Measurements from ENCODE around the gene CFAP92.

DNA sequence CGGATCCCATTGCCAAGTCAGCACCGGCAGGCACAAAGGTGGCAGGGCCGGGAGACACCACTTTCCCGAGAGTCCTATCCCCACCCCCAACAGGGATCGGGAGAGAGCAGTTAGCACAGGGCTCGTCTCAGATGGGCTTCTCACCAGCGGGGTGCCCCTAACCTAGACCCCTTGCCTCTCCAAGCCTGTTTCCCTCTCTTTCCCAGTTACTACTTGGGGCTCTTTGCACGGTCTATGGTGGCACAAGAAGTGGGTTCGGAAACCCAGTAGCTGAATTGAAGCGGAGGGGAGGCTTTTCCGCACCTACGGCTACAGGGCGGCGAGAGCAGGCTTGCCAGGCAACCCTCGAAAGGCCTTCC, 6.8 kb upstream of the CFAP92 start:
- TF ChIP-seq, protein P1, sequence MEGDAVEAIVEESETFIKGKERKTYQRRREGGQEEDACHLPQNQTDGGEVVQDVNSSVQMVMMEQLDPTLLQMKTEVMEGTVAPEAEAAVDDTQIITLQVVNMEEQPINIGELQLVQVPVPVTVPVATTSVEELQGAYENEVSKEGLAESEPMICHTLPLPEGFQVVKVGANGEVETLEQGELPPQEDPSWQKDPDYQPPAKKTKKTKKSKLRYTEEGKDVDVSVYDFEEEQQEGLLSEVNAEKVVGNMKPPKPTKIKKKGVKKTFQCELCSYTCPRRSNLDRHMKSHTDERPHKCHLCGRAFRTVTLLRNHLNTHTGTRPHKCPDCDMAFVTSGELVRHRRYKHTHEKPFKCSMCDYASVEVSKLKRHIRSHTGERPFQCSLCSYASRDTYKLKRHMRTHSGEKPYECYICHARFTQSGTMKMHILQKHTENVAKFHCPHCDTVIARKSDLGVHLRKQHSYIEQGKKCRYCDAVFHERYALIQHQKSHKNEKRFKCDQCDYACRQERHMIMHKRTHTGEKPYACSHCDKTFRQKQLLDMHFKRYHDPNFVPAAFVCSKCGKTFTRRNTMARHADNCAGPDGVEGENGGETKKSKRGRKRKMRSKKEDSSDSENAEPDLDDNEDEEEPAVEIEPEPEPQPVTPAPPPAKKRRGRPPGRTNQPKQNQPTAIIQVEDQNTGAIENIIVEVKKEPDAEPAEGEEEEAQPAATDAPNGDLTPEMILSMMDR (IDR thresholded peaks at IDR 0.05) = no peak
- TF ChIP-seq POLR2A (IDR thresholded peaks at IDR 0.05) = no peak

All from heart left ventricle (tissue), 13 donors.